OCI-LY1 (cell line): ENCODE measurements around the gene PACC1.
"Not testable (repeated sequence)": the region's sequence is repeated elsewhere in the genome, so short reads cannot be mapped to it uniquely, and the experiment has no call there.

ENCODE experiments used
- H2AFZ ChIP-seq: fragments of 200-600 bp; sonication (generic), shearing (Covaris generic); 2 replicates; pipeline ENCODE4 v1.6.0; 2014; ENCODE audit warnings: antibody characterized with exemption, mild to moderate bottlenecking, low read length
- H3F3A ChIP-seq: fragments of 200-600 bp; sonication (generic), shearing (Covaris generic); 2 replicates; pipeline ENCODE4 v1.6.0; 2014; ENCODE audit warnings: mild to moderate bottlenecking, antibody characterized with exemption, low read length, moderate library complexity; ENCODE audit not compliant: insufficient read depth
- H3K27ac ChIP-seq: fragments of 200-600 bp; sonication (generic); 2 replicates; pipeline ENCODE4 v1.5.1; 2014; ENCODE audit warnings: low read length, mixed run types, mild to moderate bottlenecking, low read depth; ENCODE audit not compliant: poor library complexity, severe bottlenecking
- H3K27me3 ChIP-seq: fragments of 200-600 bp; sonication (generic); 2 replicates; pipeline ENCODE4 v1.6.0; 2014; ENCODE audit warnings: antibody characterized with exemption, mild to moderate bottlenecking, low read length, moderate library complexity; ENCODE audit not compliant: insufficient read depth
- H3K36me3 ChIP-seq: fragments of 200-600 bp; sonication (generic); 2 replicates; pipeline ENCODE4 v1.6.1; 2014; ENCODE audit warnings: mild to moderate bottlenecking, antibody characterized with exemption, low read length, moderate library complexity, mixed read lengths; ENCODE audit not compliant: insufficient read depth
- H3K4me1 ChIP-seq: fragments of 200-600 bp; sonication (generic); 2 replicates; pipeline ENCODE4 v1.5.1; 2014; ENCODE audit warnings: mild to moderate bottlenecking, low read length, moderate library complexity; ENCODE audit not compliant: insufficient read depth, severe bottlenecking
- H3K4me2 ChIP-seq: fragments of 200-600 bp; sonication (generic), shearing (Covaris generic); 2 replicates; pipeline ENCODE4 v1.6.1; 2014; ENCODE audit warnings: low read length
- H3K4me3 ChIP-seq: fragments of 200-600 bp; sonication (generic); 2 replicates; pipeline ENCODE4 v1.5.1; 2014; ENCODE audit warnings: low read length, low read depth, mild to moderate bottlenecking, mixed read lengths; ENCODE audit not compliant: poor library complexity, severe bottlenecking
- H3K79me2 ChIP-seq: fragments of 200-600 bp; shearing (Covaris generic); 2 replicates; pipeline ENCODE4 v1.6.1; 2016; ENCODE audit warnings: mixed run types, low read length, mixed read lengths; ENCODE audit not compliant: insufficient read depth
- H3K9ac ChIP-seq: fragments of 200-600 bp; sonication (generic), shearing (Covaris generic); 2 replicates; pipeline ENCODE4 v1.6.1; 2014; ENCODE audit warnings: mild to moderate bottlenecking, low read length, mixed read lengths
- H3K9me2 ChIP-seq: fragments of 200-600 bp; sonication (generic), shearing (Covaris generic); 2 replicates; pipeline ENCODE4 v1.6.1; 2014; ENCODE audit warnings: low read depth, mild to moderate bottlenecking, low read length, mixed read lengths
- H3K9me3 ChIP-seq: fragments of 200-600 bp; shearing (Covaris generic); 2 replicates; pipeline ENCODE4 v1.6.1; 2014; ENCODE audit warnings: low read length, mixed read lengths
- H4K20me1 ChIP-seq: fragments of 200-600 bp; sonication (generic), shearing (Covaris generic); 2 replicates; pipeline ENCODE4 v1.6.0; 2016; ENCODE audit warnings: mild to moderate bottlenecking, low read length; ENCODE audit not compliant: insufficient read depth
- CTCF ChIP-seq: fragments of 200-600 bp; sonication (generic), shearing (Covaris generic); IDR thresholded peaks from 2 replicates; pipeline ENCODE4 v1.5.1; 2017; ENCODE audit warnings: mild to moderate bottlenecking, antibody characterized with exemption, low read length, moderate library complexity, mixed read lengths
- EZH2 ChIP-seq: fragments of 200-600 bp; sonication (generic), shearing (Covaris generic); IDR thresholded peaks from 2 replicates; pipeline ENCODE4 v1.8.0; 2017; ENCODE audit warnings: borderline replicate concordance, mixed run types, mild to moderate bottlenecking, antibody characterized with exemption, low read length, moderate library complexity, mixed read lengths

Gene PACC1

DNA sequence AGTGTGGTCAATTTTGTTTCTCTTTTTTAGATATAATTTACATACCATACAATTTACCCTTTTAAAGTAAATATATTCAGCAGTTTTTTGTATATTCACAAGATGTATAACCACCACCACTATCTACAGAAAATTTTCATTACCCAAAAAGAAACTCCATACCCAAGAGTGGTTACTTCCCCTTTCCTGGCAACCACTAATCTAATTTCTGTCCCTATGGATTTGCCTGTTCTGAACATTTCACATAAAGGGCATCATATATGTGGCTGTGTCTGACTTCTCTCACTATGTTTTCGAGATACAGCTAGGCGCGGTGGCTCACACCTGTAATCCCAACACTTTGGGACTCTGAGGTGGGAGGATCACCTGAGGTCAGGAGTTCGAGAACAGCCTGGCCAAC is 13.6 kb downstream of the PACC1 start:
- H3K27ac ChIP-seq, result no peak overlapping the region
- H3K79me2 ChIP-seq, result no peaks in the 10 kb centered on the region; the same call in 1 of the 2 replicates
- no peaks in the 10 kb centered on the region for H4K20me1 ChIP-seq
- no peak overlapping the region for H2AFZ ChIP-seq
- no peaks in the 10 kb centered on the region for H3F3A ChIP-seq
- H3K9me2 ChIP-seq, result no peaks in the 10 kb centered on the region
- H3K27me3 ChIP-seq, result no peaks in the 10 kb centered on the region
- peaks cover 52% of the 10 kb centered on the region for H3K36me3 ChIP-seq
- no peaks in the 10 kb centered on the region for H3K4me1 ChIP-seq
- no peak overlapping the region for H3K4me3 ChIP-seq
- no peak overlapping the region for H3K9ac ChIP-seq
- TF ChIP-seq CTCF (no peak), EZH2 (no peak)
- peaks cover 13% of the 10 kb centered on the region for H3K9me3 ChIP-seq
- no peak overlapping the region for H3K4me2 ChIP-seq

DNA sequence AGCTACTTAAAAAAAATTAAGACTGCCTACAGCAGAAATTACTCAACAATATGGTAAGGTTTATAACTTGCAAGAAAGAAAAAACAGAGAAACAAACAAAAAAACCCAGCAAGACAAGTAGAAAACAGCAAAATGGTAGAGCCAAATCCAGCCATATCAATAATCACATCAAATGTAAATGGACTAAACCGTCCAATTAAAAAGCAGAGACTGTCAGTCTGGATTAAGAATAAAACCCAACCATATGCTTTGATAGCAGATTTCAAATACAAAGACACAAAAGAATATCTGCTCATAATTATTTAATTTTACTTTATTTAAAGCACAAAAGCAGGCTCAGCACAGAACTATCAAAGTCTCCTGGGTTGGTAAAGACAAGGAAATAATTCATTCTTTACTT is 17.5 kb downstream of the PACC1 start:
- TF ChIP-seq CTCF (no peak), EZH2 (no peak)
- Histone ChIP-seq H3K27me3 (no peaks in the 10 kb centered on the region), H3K4me2 (no peak overlapping the region), H3K4me1 (no peaks in the 10 kb centered on the region), H3K9me2 (no peaks in the 10 kb centered on the region), H3K27ac (no peak overlapping the region), H3K36me3 (peaks cover 26% of the 10 kb centered on the region), H3F3A (no peaks in the 10 kb centered on the region), H4K20me1 (no peaks in the 10 kb centered on the region), H3K9me3 (peaks cover 13% of the 10 kb centered on the region), H3K79me2 (no peaks in the 10 kb centered on the region; the same call in 1 of the 2 replicates), H3K4me3 (no peak overlapping the region), H3K9ac (no peak overlapping the region), H2AFZ (no peak overlapping the region)

GRCh38 chr1:212396638-212397037 is 18.0 kb downstream of the PACC1 start:
- H4K20me1 ChIP-seq, result no peaks in the 10 kb centered on the region
- H3K9ac ChIP-seq, result no peak overlapping the region
- no peaks in the 10 kb centered on the region for H3K4me1 ChIP-seq
- H3F3A ChIP-seq, result no peaks in the 10 kb centered on the region
- no peaks in the 10 kb centered on the region; the same call in 1 of the 2 replicates for H3K79me2 ChIP-seq
- no peaks in the 10 kb centered on the region for H3K9me2 ChIP-seq
- no peaks in the 10 kb centered on the region for H3K27me3 ChIP-seq
- H3K9me3 ChIP-seq, result peaks cover 13% of the 10 kb centered on the region
- H3K4me3 ChIP-seq, result no peak overlapping the region
- no peak overlapping the region for H3K27ac ChIP-seq
- H3K4me2 ChIP-seq, result no peak overlapping the region
- H2AFZ ChIP-seq, result no peak overlapping the region
- H3K36me3 ChIP-seq, result peaks cover 22% of the 10 kb centered on the region
- TF ChIP-seq CTCF (no peak), EZH2 (no peak)

GRCh38 chr1:212395678-212396437 is 18.8 kb downstream of the PACC1 start:
- H3K4me1 ChIP-seq, H3K79me2 ChIP-seq, H3K9me2 ChIP-seq, H4K20me1 ChIP-seq, H3K4me2 ChIP-seq, H3K4me3 ChIP-seq, H3K27me3 ChIP-seq, H3K27ac ChIP-seq, H2AFZ ChIP-seq, H3K9ac ChIP-seq, H3F3A ChIP-seq: not testable (repeated sequence)
- Histone ChIP-seq H3K9me3 (peaks cover 13% of the 10 kb centered on the region), H3K36me3 (peaks cover 22% of the 10 kb centered on the region)
